Smooth muscle cell (in vitro differentiated cells): ENCODE measurements around the gene PIBF1. TPM values are rescaled to one million over a fixed set of nuclear protein-coding genes. Genes with fewer than 3 reads are reported as not detected.
A peak's percentile ranks its signal among the peaks of the same experiment; 100 is the strongest.
"Not testable (repeated sequence)": the region's sequence is repeated elsewhere in the genome, so short reads cannot be mapped to it uniquely, and the experiment has no call there.

Source experiments
- DNase-seq: peaks from one replicate; lab custom pipeline; 2025; ENCODE audit not compliant: unreplicated experiment; lab: John Stamatoyannopoulos, UW
- H2AFZ ChIP-seq: fragments of 200-600 bp; sonication (generic); 2 replicates; pipeline ENCODE4 v1.6.0; 2016; ENCODE audit warnings: antibody characterized with exemption, low read depth, mild to moderate bottlenecking
- H3F3A ChIP-seq: fragments of 200-600 bp; sonication (generic); 2 replicates; pipeline ENCODE4 v1.6.0; 2017; ENCODE audit warnings: antibody characterized with exemption, low read depth
- H3K27ac ChIP-seq: fragments of 200-600 bp; sonication (generic); 2 replicates; pipeline ENCODE4 v1.5.1; 2016; ENCODE audit warnings: low read depth, mild to moderate bottlenecking
- H3K27me3 ChIP-seq: fragments of 200-600 bp; sonication (generic); 2 replicates; pipeline ENCODE4 v1.6.1; 2016; ENCODE audit warnings: low read depth, mild to moderate bottlenecking
- H3K36me3 ChIP-seq: fragments of 200-600 bp; sonication (generic); 2 replicates; pipeline ENCODE4 v1.5.1; 2016; ENCODE audit warnings: low read depth
- H3K4me1 ChIP-seq: fragments of 200-600 bp; sonication (generic); 2 replicates; pipeline ENCODE4 v1.5.1; 2016; ENCODE audit warnings: low read depth
- H3K4me2 ChIP-seq: fragments of 200-600 bp; sonication (generic); 2 replicates; pipeline ENCODE4 v1.6.0; 2016; ENCODE audit warnings: mild to moderate bottlenecking
- H3K4me3 ChIP-seq: fragments of 200-600 bp; sonication (generic); 2 replicates; pipeline ENCODE4 v1.5.1; 2016; ENCODE audit warnings: mild to moderate bottlenecking
- H3K79me2 ChIP-seq: fragments of 200-600 bp; sonication (generic); 2 replicates; pipeline ENCODE4 v1.6.0; 2016; ENCODE audit warnings: low read depth, mild to moderate bottlenecking
- H3K9ac ChIP-seq: fragments of 200-600 bp; sonication (generic); 2 replicates; pipeline ENCODE4 v1.6.0; 2016; ENCODE audit warnings: low read depth
- H3K9me3 ChIP-seq: fragments of 200-600 bp; sonication (generic); replicated peaks from 2 replicates; pipeline ENCODE4 v1.5.1; 2016; ENCODE audit warnings: low read depth
- H4K20me1 ChIP-seq: fragments of 200-600 bp; sonication (generic); 2 replicates; pipeline ENCODE4 v1.6.0; 2016; ENCODE audit warnings: low read depth
- CTCF ChIP-seq: fragments of 200-600 bp; sonication (generic); IDR thresholded peaks from 2 replicates; pipeline ENCODE4 v1.5.1; 2017; ENCODE audit warnings: borderline replicate concordance, mild to moderate bottlenecking, antibody characterized with exemption; ENCODE audit not compliant: insufficient read depth, poor library complexity, severe bottlenecking
- WGBS: methylation state at CpG from one replicate; pipeline ENCODE4 v1.1.7; 2016; ENCODE audit warnings: low lambda C conversion rate; 5-methylcytosine and 5-hydroxymethylcytosine counted together
- polyA plus RNA-seq: library from polyadenylated mRNA; unstranded; fragments of >200 nt; fragmentation: Nextera tagmentation; extraction: Ambion mirVana; gene quantifications from 2 replicates; pipeline ENCODE4 v1.2.1, GENCODE V29; 2016
- total RNA-seq: library from RNA; depleted of rRNA; stranded (reverse); fragments of >200 nt; gene quantifications from 2 replicates; pipeline ENCODE4 v1.2.3, GENCODE V29; 2014

Gene PIBF1
- total and polyA plus RNA-seq, 2 experiments from 2014 or later: 14.1 to 30.8 TPM

GRCh38 chr13:72805676-72806346, 23.9 kb downstream of the PIBF1 start:
- Histone ChIP-seq H3K27me3 (no peaks in the 10 kb centered on the region), H3K27ac (no peak overlapping the region), H3K36me3 (peaks cover 3% of the 10 kb centered on the region), H3K4me2 (no peak overlapping the region), H4K20me1 (peaks cover 13% of the 10 kb centered on the region), H3F3A (no peaks in the 10 kb centered on the region), H2AFZ (no peak overlapping the region), H3K9me3 (no peaks in the 10 kb centered on the region), H3K4me1 (no peaks in the 10 kb centered on the region), H3K4me3 (no peak overlapping the region), H3K9ac (no peak overlapping the region), H3K79me2 (no peaks in the 10 kb centered on the region)
- DNase-seq: no peak
- WGBS: 98% methylated on average over 1 of the region's 1 CpG
- no peak for TF ChIP-seq CTCF

- H4K20me1 ChIP-seq: peaks cover 12% of the 10 kb centered on the region
- not testable (repeated sequence) for H3K27ac ChIP-seq, H3F3A ChIP-seq, H3K79me2 ChIP-seq, DNase-seq, H3K4me3 ChIP-seq, H3K9me3 ChIP-seq, H3K36me3 ChIP-seq, H3K4me2 ChIP-seq, H3K4me1 ChIP-seq, H3K27me3 ChIP-seq, H3K9ac ChIP-seq, H2AFZ ChIP-seq
- 95% methylated on average over 1 of the region's 1 CpG for WGBS
Measured at GRCh38 chr13:72806514-72806913, 24.6 kb downstream of the PIBF1 start.

GRCh38 chr13:72808917-72809500, 27.1 kb downstream of the PIBF1 start:
- WGBS: 25% methylated on average over 1 of the region's 1 CpG
- Histone ChIP-seq H2AFZ (no peak overlapping the region), H4K20me1 (peaks cover 12% of the 10 kb centered on the region), H3K4me3 (no peak overlapping the region), H3K9ac (no peak overlapping the region), H3K9me3 (no peaks in the 10 kb centered on the region), H3K36me3 (no peaks in the 10 kb centered on the region), H3K4me2 (no peak overlapping the region), H3K79me2 (no peaks in the 10 kb centered on the region), H3F3A (no peaks in the 10 kb centered on the region), H3K27ac (peak overlapping the region; percentile 31), H3K27me3 (no peaks in the 10 kb centered on the region), H3K4me1 (no peaks in the 10 kb centered on the region)
- peak; percentile 57 for TF ChIP-seq CTCF
- DNase-seq: no peak

- no peak overlapping the region for H3K4me3 ChIP-seq
- DNase-seq: no peak
Measured at GRCh38 chr13:72820156-72820897, 38.4 kb downstream of the PIBF1 start.

More at GRCh38 chr13:72820156-72820897, 38.4 kb downstream of the PIBF1 start:
- peak overlapping the region; percentile 15 for H3K9ac ChIP-seq
- 41% methylated on average over 8 of the region's 8 CpGs for WGBS
- H3K79me2 ChIP-seq: no peaks in the 10 kb centered on the region
- H3K9me3 ChIP-seq: no peaks in the 10 kb centered on the region
- no peak overlapping the region for H2AFZ ChIP-seq
- no peaks in the 10 kb centered on the region for H3K4me1 ChIP-seq
- H3K4me2 ChIP-seq: peak overlapping the region; percentile 54
- H3K27ac ChIP-seq: peak overlapping the region; percentile 75
- H4K20me1 ChIP-seq: peaks cover 5% of the 10 kb centered on the region
- no peak for TF ChIP-seq CTCF
- no peaks in the 10 kb centered on the region for H3F3A ChIP-seq
- H3K36me3 ChIP-seq: peaks cover 3% of the 10 kb centered on the region
- H3K27me3 ChIP-seq: no peaks in the 10 kb centered on the region
